ENCODE results near the gene TGFBR3. TPM values are rescaled to one million over a fixed set of nuclear protein-coding genes. Genes with fewer than 3 reads are reported as not detected.

The TGFBR3 gene
- 10 to 100 TPM; 18.9 to 34.1 (median 20.0) TPM for total RNA-seq

- no peaks in the 10 kb centered on the region for H3K9me3 Mint-ChIP-seq
- peaks cover 4% of the 10 kb centered on the region for H3K36me3 Mint-ChIP-seq (ENCODE audit: insufficient read depth)
- peak within 1 kb of the TSS; percentile 93 for H3K4me3 Mint-ChIP-seq
- H3K27me3 Mint-ChIP-seq (ENCODE audit: low read depth): peaks cover 2% of the 10 kb centered on the region
- ATAC-seq (peak; percentile 82), DNase-seq (peak; percentile 74)
- H3K4me1 Mint-ChIP-seq (ENCODE audit: low read depth): peaks cover 42% of the 10 kb centered on the region
These were observed at the start of gene TGFBR3 for GRCh38 chr1:91885716-91886506. TSS of gene TGFBR3 (minus strand) at chr1:91886151. CDS start at chr1:91861531, 24,620 bp downstream.

DNA sequence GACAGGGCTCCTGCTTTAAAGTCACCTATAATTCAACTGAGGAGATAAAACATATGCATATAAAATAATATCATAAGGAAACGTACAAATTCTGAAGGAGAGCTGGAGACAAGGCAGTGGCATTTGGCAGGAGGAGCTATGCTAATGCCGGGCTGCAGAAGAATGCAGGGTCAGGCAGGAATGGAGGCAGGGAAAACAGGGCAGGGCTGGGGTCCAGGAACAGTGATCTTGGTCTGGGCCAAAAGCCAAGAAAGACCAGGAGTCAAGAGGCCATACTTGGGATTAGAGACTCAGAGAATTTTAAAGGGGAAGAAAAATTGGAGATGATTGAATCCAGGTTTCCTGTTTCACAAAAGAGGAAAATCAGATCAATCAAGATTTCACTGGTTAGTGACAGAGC is 43.3 kb upstream of the TGFBR3 start:
- Mint-ChIP-seq H3K27me3 (ENCODE audit: low read depth) (no peaks in the 10 kb centered on the region), H3K4me3 (no peak overlapping the region)

DNA sequence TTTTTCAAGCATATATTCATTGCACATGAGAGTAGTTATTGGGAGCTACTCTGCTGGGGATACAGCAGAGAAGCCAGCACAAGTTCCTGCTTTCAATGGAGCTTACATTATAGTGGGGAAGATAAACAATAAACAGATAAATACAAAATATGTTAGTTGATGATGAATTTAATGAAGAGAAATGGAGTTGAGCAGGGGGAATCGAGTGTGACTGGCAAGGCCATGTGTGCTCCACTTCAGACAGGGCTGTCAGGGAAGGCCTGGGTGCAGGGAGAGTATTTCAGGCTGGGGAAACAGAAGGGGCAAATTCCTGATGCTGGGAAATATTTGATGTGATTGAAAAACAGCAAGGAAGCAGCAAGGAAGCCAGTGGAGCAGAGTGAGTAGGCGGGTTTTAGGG is 42.1 kb upstream of the TGFBR3 start:
- DNase-seq (no peak), ATAC-seq (no peak)
- H3K36me3 Mint-ChIP-seq (ENCODE audit: insufficient read depth): no peaks in the 10 kb centered on the region
- no peaks in the 10 kb centered on the region for H3K27me3 Mint-ChIP-seq (ENCODE audit: low read depth)
- H3K4me1 Mint-ChIP-seq (ENCODE audit: low read depth): peaks cover 7% of the 10 kb centered on the region
- no peak overlapping the region for H3K4me3 Mint-ChIP-seq
- no peaks in the 10 kb centered on the region for H3K9me3 Mint-ChIP-seq

More for the DNA sequence above, 43.3 kb upstream of the TGFBR3 start:
- DNase-seq: no peak
- H3K9me3 Mint-ChIP-seq: no peaks in the 10 kb centered on the region
- H3K4me1 Mint-ChIP-seq (ENCODE audit: low read depth): peaks cover under 1% of the 10 kb centered on the region
- ATAC-seq: no peak
- H3K36me3 Mint-ChIP-seq (ENCODE audit: insufficient read depth): no peaks in the 10 kb centered on the region

DNA sequence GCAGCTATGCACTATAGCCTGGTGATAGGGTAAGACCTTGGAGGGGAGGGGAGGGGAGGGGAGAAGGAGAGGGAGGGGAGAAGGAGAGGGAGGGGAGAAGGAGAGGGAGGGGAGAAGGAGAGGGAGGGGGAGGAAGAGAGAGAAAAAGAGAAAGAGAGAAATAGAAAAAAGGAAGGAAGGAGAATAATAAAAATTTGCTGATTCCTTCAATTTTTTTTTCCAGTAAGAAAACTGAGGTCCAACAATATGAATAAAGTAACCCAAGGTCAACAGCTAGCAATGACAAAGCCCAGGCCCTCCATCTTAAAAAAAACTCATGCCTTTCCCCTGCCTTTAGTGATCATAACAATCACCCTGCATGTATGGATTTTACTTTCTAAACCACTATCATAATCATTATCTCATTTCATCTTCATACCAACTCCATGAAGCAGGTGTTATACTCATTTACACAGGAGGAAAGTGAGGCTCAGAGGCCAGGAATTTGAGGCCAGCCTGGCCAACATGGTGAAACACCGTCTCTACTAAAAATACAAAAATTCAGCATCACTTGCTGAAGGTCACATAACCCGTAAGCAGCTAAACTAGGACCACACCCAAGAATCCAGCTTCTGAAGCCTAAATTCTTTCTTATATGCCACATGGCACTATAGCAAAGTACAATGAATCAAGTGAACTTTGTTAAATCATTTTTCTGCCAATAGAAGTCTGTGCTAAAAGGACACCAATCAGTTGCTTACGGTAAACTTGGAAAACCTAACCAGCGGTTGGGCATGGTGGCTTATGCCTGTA is 39.9 kb upstream of the TGFBR3 start:
- Mint-ChIP-seq H3K4me3 (no peak overlapping the region), H3K9me3 (no peaks in the 10 kb centered on the region), H3K36me3 (ENCODE audit: insufficient read depth) (no peaks in the 10 kb centered on the region), H3K4me1 (ENCODE audit: low read depth) (peaks cover 7% of the 10 kb centered on the region), H3K27me3 (ENCODE audit: low read depth) (no peaks in the 10 kb centered on the region)
- no peak for ATAC-seq
- DNase-seq: no peak

DNA sequence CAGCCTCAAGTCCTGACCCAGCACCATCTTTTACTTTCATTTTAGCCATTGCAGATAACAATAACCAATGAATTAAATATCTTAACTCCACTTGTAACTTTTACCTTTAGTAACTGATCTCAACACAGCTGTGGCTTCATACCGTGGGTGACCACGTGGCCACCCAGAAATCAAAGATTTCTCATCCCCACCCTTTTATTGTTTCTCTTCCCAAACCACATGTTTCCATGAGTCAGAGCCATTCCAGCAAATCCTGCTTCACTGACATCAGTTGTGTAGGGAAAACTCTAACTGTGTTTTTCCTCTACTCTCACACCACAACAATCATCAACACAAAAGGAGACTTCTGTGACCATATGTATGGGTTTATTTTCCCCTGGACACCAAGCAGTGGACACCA is 38.2 kb upstream of the TGFBR3 start:
- H3K4me1 Mint-ChIP-seq (ENCODE audit: low read depth): peaks cover 7% of the 10 kb centered on the region
- H3K9me3 Mint-ChIP-seq: no peaks in the 10 kb centered on the region
- DNase-seq: no peak
- ATAC-seq: no peak
- H3K36me3 Mint-ChIP-seq (ENCODE audit: insufficient read depth): no peaks in the 10 kb centered on the region
- no peak overlapping the region for H3K4me3 Mint-ChIP-seq
- no peaks in the 10 kb centered on the region for H3K27me3 Mint-ChIP-seq (ENCODE audit: low read depth)

DNA sequence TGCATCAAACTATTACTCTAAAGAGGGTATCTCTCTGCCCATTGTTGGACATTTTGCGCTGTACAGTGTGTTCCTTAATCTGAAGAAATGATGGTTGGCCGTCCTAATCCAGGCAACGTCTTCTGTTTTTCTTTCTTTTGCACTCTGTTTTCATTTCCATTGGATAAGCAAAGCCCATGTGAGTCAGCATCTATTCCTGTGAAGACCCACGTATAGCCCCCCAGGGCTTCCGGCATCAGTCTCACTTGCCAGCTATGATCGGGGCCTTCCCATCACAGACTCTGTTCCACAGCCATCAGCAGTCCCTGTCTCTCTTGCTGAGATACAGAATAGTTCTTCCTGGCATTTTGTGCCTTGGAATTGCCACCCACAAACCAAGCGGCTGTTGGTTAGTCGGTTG is 34.0 kb upstream of the TGFBR3 start:
- Mint-ChIP-seq H3K9me3 (no peaks in the 10 kb centered on the region), H3K27me3 (ENCODE audit: low read depth) (no peaks in the 10 kb centered on the region), H3K4me1 (ENCODE audit: low read depth) (peaks cover 7% of the 10 kb centered on the region), H3K36me3 (ENCODE audit: insufficient read depth) (no peaks in the 10 kb centered on the region), H3K4me3 (no peak overlapping the region)
- ATAC-seq (no peak), DNase-seq (no peak)

GRCh38 chr1:91916811-91917460 is 31.0 kb upstream of the TGFBR3 start:
- no peak overlapping the region for H3K4me3 Mint-ChIP-seq
- H3K36me3 Mint-ChIP-seq (ENCODE audit: insufficient read depth): no peaks in the 10 kb centered on the region

DNA sequence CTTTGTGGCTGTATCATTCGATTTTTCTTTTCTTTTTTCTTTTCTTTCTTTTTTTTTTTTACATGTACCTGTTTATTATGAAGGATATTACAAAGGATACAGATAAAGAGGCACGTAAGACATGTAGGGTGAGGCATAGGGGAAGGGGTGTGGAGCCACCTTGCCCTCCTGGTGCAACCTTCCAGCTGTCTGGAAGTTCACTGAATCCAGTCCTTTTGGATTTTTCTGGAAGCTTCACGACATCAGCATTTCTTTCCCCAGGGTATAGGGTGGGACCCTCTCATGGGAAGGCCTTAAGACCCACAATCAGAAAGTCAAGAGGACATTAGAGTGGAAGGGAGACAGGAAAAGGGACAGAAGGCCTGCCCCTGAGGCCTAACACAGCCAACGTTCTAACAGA is 30.1 kb upstream of the TGFBR3 start:
- ATAC-seq: no peak
- Mint-ChIP-seq H3K4me1 (ENCODE audit: low read depth) (no peaks in the 10 kb centered on the region), H3K27me3 (ENCODE audit: low read depth) (no peaks in the 10 kb centered on the region), H3K4me3 (no peak overlapping the region), H3K36me3 (ENCODE audit: insufficient read depth) (no peaks in the 10 kb centered on the region), H3K9me3 (no peaks in the 10 kb centered on the region)
- no peak for DNase-seq

More at GRCh38 chr1:91916811-91917460, 31.0 kb upstream of the TGFBR3 start:
- Mint-ChIP-seq H3K27me3 (ENCODE audit: low read depth) (no peaks in the 10 kb centered on the region), H3K9me3 (no peaks in the 10 kb centered on the region), H3K4me1 (ENCODE audit: low read depth) (no peaks in the 10 kb centered on the region)
- DNase-seq (no peak), ATAC-seq (no peak)

GRCh38 chr1:91913018-91913417 is 27.1 kb upstream of the TGFBR3 start:
- Mint-ChIP-seq H3K27me3 (ENCODE audit: low read depth) (no peaks in the 10 kb centered on the region), H3K9me3 (no peaks in the 10 kb centered on the region), H3K4me3 (no peak overlapping the region), H3K36me3 (ENCODE audit: insufficient read depth) (no peaks in the 10 kb centered on the region), H3K4me1 (ENCODE audit: low read depth) (no peaks in the 10 kb centered on the region)
- DNase-seq (no peak), ATAC-seq (no peak)

GRCh38 chr1:91912266-91912665 is 26.3 kb upstream of the TGFBR3 start:
- H3K9me3 Mint-ChIP-seq: no peaks in the 10 kb centered on the region

DNA sequence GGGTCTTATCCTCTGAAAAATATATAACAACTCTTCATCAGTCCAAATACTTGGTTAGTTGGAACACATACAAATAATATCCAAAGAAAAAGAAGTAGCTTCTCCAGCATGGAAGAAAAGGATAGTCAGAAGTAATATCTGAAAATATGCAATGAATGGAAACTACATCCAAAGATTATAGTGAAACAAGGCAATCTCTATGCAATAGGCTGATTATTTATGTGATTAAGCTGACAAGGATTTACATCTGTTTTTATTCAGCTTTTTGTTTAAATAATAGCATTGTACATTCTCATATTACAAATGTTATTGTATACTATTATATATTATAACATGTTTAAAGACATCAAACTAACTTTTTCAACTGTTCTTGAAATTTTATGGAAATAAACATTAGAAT is 15.3 kb upstream of the TGFBR3 start:
- H3K27me3 Mint-ChIP-seq (ENCODE audit: low read depth): peaks cover 3% of the 10 kb centered on the region
- peaks cover 5% of the 10 kb centered on the region for H3K4me1 Mint-ChIP-seq (ENCODE audit: low read depth)
- no peaks in the 10 kb centered on the region for H3K9me3 Mint-ChIP-seq
- no peaks in the 10 kb centered on the region for H3K36me3 Mint-ChIP-seq (ENCODE audit: insufficient read depth)
- DNase-seq (no peak), ATAC-seq (no peak)
- no peak overlapping the region for H3K4me3 Mint-ChIP-seq

More at GRCh38 chr1:91912266-91912665, 26.3 kb upstream of the TGFBR3 start:
- Mint-ChIP-seq H3K27me3 (ENCODE audit: low read depth) (no peaks in the 10 kb centered on the region), H3K36me3 (ENCODE audit: insufficient read depth) (no peaks in the 10 kb centered on the region), H3K4me1 (ENCODE audit: low read depth) (no peaks in the 10 kb centered on the region), H3K4me3 (no peak overlapping the region)
- DNase-seq (no peak), ATAC-seq (no peak)

DNA sequence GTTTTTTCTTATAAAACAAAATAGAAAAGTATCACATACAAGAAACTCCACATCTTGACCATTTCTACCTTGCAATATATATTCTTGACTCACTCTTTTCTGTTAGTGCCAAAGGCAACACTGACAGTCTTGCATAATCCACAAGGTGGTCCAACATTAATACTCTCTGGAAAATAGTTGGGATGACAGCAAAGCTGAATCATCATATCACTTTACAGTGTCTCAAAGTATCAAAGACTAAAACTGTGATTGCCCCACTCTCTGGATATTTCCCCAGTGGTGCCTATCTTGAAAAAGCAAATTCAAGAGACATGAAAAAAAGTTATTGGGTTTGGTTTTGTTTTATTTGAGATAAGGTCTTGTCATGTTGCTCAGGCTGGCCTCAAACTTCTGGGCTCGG is 14.6 kb upstream of the TGFBR3 start:
- ATAC-seq (no peak), DNase-seq (no peak)
- Mint-ChIP-seq H3K4me1 (ENCODE audit: low read depth) (peaks cover 12% of the 10 kb centered on the region), H3K9me3 (no peaks in the 10 kb centered on the region), H3K36me3 (ENCODE audit: insufficient read depth) (no peaks in the 10 kb centered on the region), H3K27me3 (ENCODE audit: low read depth) (peaks cover 3% of the 10 kb centered on the region), H3K4me3 (no peak overlapping the region)

GRCh38 chr1:91897016-91897415 is 11.1 kb upstream of the TGFBR3 start:
- DNase-seq (no peak), ATAC-seq (no peak)
- Mint-ChIP-seq H3K27me3 (ENCODE audit: low read depth) (peaks cover 3% of the 10 kb centered on the region), H3K4me1 (ENCODE audit: low read depth) (peaks cover 19% of the 10 kb centered on the region), H3K4me3 (no peak overlapping the region), H3K36me3 (ENCODE audit: insufficient read depth) (no peaks in the 10 kb centered on the region), H3K9me3 (no peaks in the 10 kb centered on the region)

DNA sequence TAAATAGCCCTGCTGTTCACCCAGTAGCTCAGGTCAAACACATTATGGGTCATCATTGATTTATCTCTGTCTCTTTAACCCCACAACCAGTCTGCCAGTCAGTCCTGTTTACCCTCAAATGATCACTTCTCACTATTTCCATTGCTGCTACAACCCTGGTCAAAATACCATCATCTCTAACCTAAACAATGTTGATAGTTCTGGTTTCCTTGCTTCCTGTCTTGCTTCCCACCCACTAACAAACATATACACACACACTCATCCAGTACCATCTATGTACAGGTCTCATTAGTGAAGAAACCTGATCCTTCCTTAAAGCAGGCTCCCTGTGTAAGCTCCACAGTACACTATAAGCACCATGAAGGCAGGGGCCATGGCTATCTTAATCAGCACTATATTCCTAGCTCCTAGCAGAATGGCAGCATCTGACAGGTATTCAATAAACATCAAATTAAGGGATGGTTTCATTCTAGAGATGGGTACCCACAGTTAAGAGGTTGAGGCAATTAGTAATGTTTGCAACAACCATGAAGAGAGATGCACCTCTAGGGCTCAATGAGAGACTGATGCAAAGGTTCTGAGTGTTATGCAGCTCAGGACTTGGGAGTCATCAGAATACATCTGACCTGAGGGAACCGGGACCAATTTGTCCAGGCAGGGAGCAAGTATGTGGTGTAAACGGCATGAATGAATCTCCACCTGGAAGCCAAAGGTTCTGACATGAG is 10.0 kb upstream of the TGFBR3 start:
- no peaks in the 10 kb centered on the region for H3K36me3 Mint-ChIP-seq (ENCODE audit: insufficient read depth)
- ATAC-seq (peak; percentile 10 to 28), DNase-seq (no peak)
- H3K27me3 Mint-ChIP-seq (ENCODE audit: low read depth): peaks cover 3% of the 10 kb centered on the region
- H3K4me3 Mint-ChIP-seq: no peak overlapping the region
- H3K4me1 Mint-ChIP-seq (ENCODE audit: low read depth): peaks cover 26% of the 10 kb centered on the region
- H3K9me3 Mint-ChIP-seq: no peaks in the 10 kb centered on the region
